Transverse colon (tissue), 4 donors: ENCODE measurements around the gene SLC36A2.

ENCODE experiments used
- POLR2AphosphoS5 ChIP-seq, 3 donors: sonication (generic); formaldehyde crosslinking; IDR thresholded peaks; one replicate each; pipeline ENCODE4 v1.6.1; 2016; ENCODE audit warnings: antibody characterized with exemption in 3 of 3
- TF ChIP-seq, protein P1 (sequence below), 5 experiments: fragments of 200-600 bp in 3 of 5; fragments of 450-650 bp in 2 of 5; sonication (generic) in 3 of 5; IDR thresholded peaks; 1 replicate in 2 of 5; 2 replicates in 3 of 5; pipeline ENCODE4 v1.5.1; 2016 to 2017; ENCODE audit warnings: antibody characterized with exemption in 5 of 5, inconsistent platforms in 3 of 5, mild to moderate bottlenecking in 2 of 5, moderate library complexity in 1 of 5

DNA sequence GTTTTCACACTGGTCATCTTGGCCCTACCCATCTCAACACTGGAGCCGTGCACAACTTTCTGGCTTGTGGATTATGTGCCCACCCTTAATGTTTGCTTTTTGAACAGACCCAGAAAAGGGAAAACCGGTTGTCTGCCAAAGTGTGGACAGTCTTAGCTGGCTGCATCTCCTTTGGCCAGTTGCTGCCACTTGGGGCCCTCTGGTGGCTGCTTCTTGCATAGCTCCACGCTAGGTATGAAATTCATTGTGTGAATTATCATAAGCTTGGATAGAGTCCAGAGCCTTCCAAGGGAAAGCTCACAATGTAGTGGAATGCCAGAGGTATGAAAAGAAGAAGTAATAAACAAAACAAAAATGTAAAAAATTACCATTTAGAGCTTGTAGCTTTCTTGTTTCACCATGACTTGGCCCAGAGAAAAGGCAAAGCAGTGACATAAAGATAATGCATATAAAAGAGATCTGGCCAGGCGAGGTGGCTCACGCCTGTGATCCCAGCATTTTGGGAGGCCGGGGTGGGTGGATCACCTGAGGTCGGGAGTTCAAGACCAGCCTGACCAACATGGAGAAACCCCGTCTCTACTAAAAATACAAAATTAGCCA, 31.3 kb downstream of the SLC36A2 start:
- TF ChIP-seq, protein P1, sequence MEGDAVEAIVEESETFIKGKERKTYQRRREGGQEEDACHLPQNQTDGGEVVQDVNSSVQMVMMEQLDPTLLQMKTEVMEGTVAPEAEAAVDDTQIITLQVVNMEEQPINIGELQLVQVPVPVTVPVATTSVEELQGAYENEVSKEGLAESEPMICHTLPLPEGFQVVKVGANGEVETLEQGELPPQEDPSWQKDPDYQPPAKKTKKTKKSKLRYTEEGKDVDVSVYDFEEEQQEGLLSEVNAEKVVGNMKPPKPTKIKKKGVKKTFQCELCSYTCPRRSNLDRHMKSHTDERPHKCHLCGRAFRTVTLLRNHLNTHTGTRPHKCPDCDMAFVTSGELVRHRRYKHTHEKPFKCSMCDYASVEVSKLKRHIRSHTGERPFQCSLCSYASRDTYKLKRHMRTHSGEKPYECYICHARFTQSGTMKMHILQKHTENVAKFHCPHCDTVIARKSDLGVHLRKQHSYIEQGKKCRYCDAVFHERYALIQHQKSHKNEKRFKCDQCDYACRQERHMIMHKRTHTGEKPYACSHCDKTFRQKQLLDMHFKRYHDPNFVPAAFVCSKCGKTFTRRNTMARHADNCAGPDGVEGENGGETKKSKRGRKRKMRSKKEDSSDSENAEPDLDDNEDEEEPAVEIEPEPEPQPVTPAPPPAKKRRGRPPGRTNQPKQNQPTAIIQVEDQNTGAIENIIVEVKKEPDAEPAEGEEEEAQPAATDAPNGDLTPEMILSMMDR (IDR thresholded peaks at IDR 0.05), result peak; percentile 73 to 88 (median 80)
- TF ChIP-seq POLR2AphosphoS5 (IDR thresholded peaks at IDR 0.05), result no peak
